T-cell (primary cell): ENCODE data around the gene DMXL1. TPM values are rescaled to one million over a fixed set of nuclear protein-coding genes. Genes with fewer than 3 reads are reported as not detected.

Experiments
- ATAC-seq, 4 experiments: fragments of 200-7000 bp in 3 of 4; fragments of 150-1000 bp in 1 of 4; cut with Tn5 transposase; replicated peaks in 1 of 4; 1 replicate in 3 of 4; 2 replicates in 1 of 4; pipeline ENCODE4 v1.10.0; 2021; ENCODE audit warnings: moderate library complexity in 3 of 4, mild to moderate bottlenecking in 2 of 4, moderate number of reproducible peaks in 1 of 4
- CTCF ChIA-PET, 2 donors: fragments of 300-600 bp; sonication (Branson Sonifier 250); formaldehyde crosslinking; loops; one replicate each; lab custom pipeline; 2022; ENCODE audit warnings: antibody characterized with exemption in 2 of 2; lab: Charles Lee
- POLR2A ChIA-PET, 2 donors: fragments of 300-600 bp; sonication (Branson Sonifier 250); formaldehyde crosslinking; loops; one replicate each; lab custom pipeline; 2022; ENCODE audit warnings: antibody characterized with exemption in 2 of 2; lab: Charles Lee
- DNase-seq, 35 experiments: peaks; one replicate each; pipeline versions ENCODE4 v3.0.0 to v3.0.0-alpha.2; 2013 to 2023
- H3K27ac ChIP-seq: one replicate; pipeline ENCODE4 v1.5.1; 2013; ENCODE audit warnings: low read length
- H3K27me3 ChIP-seq, 2 experiments: replicated peaks in 1 of 2; 1 replicate in 1 of 2; 2 replicates in 1 of 2; pipeline versions ENCODE4 v1.6.1 to v1.7.0; 2013; ENCODE audit warnings: low read length in 1 of 2, mixed read lengths in 1 of 2; ENCODE audit not compliant: control insufficient read depth in 2 of 2, insufficient read depth in 2 of 2; ENCODE audit errors: extremely low read depth in 1 of 2
- H3K36me3 ChIP-seq, 2 donors: 1 replicate in 1 of 2; 2 replicates in 1 of 2; pipeline versions ENCODE4 v1.6.1 to v1.7.0; 2013; ENCODE audit warnings: low read length in 1 of 2; ENCODE audit not compliant: control insufficient read depth in 2 of 2, insufficient read depth in 1 of 2; ENCODE audit errors: extremely low read depth in 1 of 2
- H3K4me1 ChIP-seq, 2 experiments: 1 replicate in 1 of 2; 2 replicates in 1 of 2; pipeline versions ENCODE4 v1.6.1 to v1.7.0; 2013; ENCODE audit warnings: low read length in 2 of 2, mixed read lengths in 1 of 2; ENCODE audit not compliant: insufficient read depth in 2 of 2, control insufficient read depth in 1 of 2; ENCODE audit errors: extremely low read depth in 1 of 2
- H3K4me3 ChIP-seq, 2 donors: 1 replicate in 1 of 2; 2 replicates in 1 of 2; pipeline versions ENCODE4 v1.5.1 to v1.7.0; 2013; ENCODE audit warnings: mild to moderate bottlenecking in 2 of 2, low read length in 1 of 2, moderate library complexity in 1 of 2; ENCODE audit not compliant: control insufficient read depth in 1 of 2; ENCODE audit errors: extremely low read depth in 1 of 2
- H3K9me3 ChIP-seq: 2 replicates; pipeline ENCODE4 v1.7.0; 2013
- H3K27ac Mint-ChIP-seq, 2 donors: one replicate each; pipeline ENCODE4 v1.8.0; 2020 to 2021; ENCODE audit warnings: mild to moderate bottlenecking in 2 of 2, mixed read lengths in 2 of 2
- H3K27me3 Mint-ChIP-seq, 2 donors: one replicate each; pipeline ENCODE4 v1.8.0; 2021 to 2022; ENCODE audit warnings: mixed read lengths in 2 of 2
- H3K36me3 Mint-ChIP-seq: one replicate; pipeline ENCODE4 v1.8.0; 2021; ENCODE audit warnings: mixed read lengths
- H3K4me1 Mint-ChIP-seq, 3 donors: one replicate each; pipeline ENCODE4 v1.8.0; 2020 to 2022; ENCODE audit warnings: mixed read lengths in 3 of 3, mild to moderate bottlenecking in 1 of 3
- H3K4me3 Mint-ChIP-seq, 3 donors: one replicate each; pipeline ENCODE4 v1.8.0; 2020 to 2022; ENCODE audit warnings: mild to moderate bottlenecking in 3 of 3, mixed read lengths in 3 of 3, moderate library complexity in 3 of 3
- H3K9me3 Mint-ChIP-seq, 3 donors: one replicate each; pipeline ENCODE4 v1.8.0; 2020 to 2022; ENCODE audit warnings: mixed read lengths in 3 of 3
- WGBS: methylation state at CpG from one replicate; pipeline ENCODE4 v1.1.5; 2013; ENCODE audit warnings: missing lambda C conversion rate; ENCODE audit not compliant: insufficient coverage; 5-methylcytosine and 5-hydroxymethylcytosine counted together
- total RNA-seq, 35 experiments: library from RNA in 6 of 35; stranded (reverse) in 6 of 35; fragments of 120-200 nt in 1 of 35; gene quantifications; one replicate each; pipeline versions ENCODE4 v1.2.1 to v1.2.4 and lab custom pipeline; 2013 to 2026

The DMXL1 gene
- total RNA-seq, 5 donors from 2014 or later (not counting 1 experiment from before 2014, with no cell fraction given) = 25.8 to 37.2 (median 28.2) TPM

DNA sequence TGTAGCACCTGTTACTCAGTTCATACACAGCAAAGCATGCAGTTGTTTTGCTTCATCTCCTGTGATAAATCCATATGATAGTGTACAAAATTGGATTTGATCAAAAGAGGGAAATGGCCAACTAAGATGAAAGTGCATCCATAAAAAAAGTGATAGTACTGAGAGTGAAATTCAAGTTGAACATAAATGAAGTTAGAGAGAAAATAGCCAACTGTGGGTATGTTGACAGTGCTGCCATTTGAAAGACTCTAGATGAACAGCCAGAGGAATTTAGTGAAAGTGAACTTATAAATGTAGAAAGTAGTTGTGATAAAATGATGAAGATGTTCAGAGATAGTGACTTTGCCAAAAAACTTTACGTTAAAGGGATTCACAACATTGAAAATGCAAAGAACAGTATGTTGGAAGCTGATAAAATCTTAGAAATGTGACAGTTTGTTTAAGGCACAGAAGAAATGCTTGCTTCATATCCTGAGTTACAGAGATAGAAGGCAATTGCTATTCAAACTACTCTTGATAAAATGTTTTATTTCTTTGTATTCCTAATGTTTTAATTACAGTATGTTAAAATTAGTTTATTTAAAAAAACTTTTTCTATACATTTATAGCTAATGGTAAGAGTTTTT lies 119.7 kb downstream of the DMXL1 start:
- Histone ChIP-seq H3K36me3 (peaks cover 0 to 9% of the 10 kb centered on the region in 2 donors), H3K4me3 (no peak overlapping the region), H3K4me1 (peaks cover 10 to 11% of the 10 kb centered on the region in 2 experiments), H3K27ac (no peak overlapping the region), H3K9me3 (no peaks in the 10 kb centered on the region), H3K27me3 (no peaks in the 10 kb centered on the region)
- ChIA-PET POLR2A (interaction anchor here in 1 of 2 donors (0.5 to 0.6 kb wide), 2 partner anchors 66 to 271 kb away, joined by 3 read pairs; no protein-coding TSS in a partner anchor), CTCF (no interaction called here)
- Mint-ChIP-seq H3K4me3 (no peak overlapping the region), H3K27me3 (no peaks in the 10 kb centered on the region), H3K4me1 (peaks cover 13 to 23% (median 23%) of the 10 kb centered on the region in 3 donors), H3K27ac (no peak overlapping the region), H3K36me3 (peaks cover 18% of the 10 kb centered on the region), H3K9me3 (no peaks in the 10 kb centered on the region)
- WGBS = 100% methylated on average over 1 of the region's 1 CpG
- no peak for DNase-seq
- no peak for ATAC-seq

DNA sequence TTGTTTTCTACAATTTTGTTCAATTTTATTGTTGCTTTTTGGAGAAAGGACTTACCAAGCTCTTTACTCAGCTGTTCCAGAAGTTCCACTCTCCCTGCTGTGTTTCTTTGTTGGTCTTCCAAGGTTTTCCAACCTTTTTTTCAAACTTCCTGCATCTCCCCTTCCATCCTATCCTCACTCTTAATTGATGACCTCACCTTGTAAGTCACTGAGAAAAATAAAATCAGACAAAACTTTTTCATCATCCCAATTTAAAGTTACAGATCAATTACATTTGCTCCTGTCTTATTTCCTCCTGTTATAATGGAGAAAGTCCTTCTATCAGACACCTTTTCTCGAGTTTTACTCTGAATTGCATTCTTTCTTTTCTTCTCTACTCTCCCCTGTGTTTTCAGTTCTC lies 121.1 kb downstream of the DMXL1 start:
- H3K4me1 ChIP-seq = peaks cover 8 to 10% of the 10 kb centered on the region in 2 experiments
- H3K9me3 ChIP-seq = no peaks in the 10 kb centered on the region
- peaks cover 17 to 21% (median 20%) of the 10 kb centered on the region in 3 donors for H3K4me1 Mint-ChIP-seq
- WGBS = 80% methylated on average over 1 of the region's 1 CpG
- H3K36me3 ChIP-seq = peaks cover 0 to 9% of the 10 kb centered on the region in 2 donors
- no peaks in the 10 kb centered on the region for H3K27me3 ChIP-seq
- no peak for DNase-seq
- no peaks in the 10 kb centered on the region for H3K27me3 Mint-ChIP-seq
- ATAC-seq = no peak
- H3K4me3 ChIP-seq = no peak overlapping the region
- no peak overlapping the region for H3K27ac ChIP-seq
- no peak overlapping the region for H3K27ac Mint-ChIP-seq
- no peaks in the 10 kb centered on the region for H3K9me3 Mint-ChIP-seq
- POLR2A ChIA-PET = interaction anchor here (0.6 kb wide), 2 partner anchors 25 to 260 kb away, joined by 3 to 4 read pairs; no protein-coding TSS in a partner anchor
- CTCF ChIA-PET = no interaction called here
- H3K4me3 Mint-ChIP-seq = no peak overlapping the region
- H3K36me3 Mint-ChIP-seq = peaks cover 31% of the 10 kb centered on the region

DNA sequence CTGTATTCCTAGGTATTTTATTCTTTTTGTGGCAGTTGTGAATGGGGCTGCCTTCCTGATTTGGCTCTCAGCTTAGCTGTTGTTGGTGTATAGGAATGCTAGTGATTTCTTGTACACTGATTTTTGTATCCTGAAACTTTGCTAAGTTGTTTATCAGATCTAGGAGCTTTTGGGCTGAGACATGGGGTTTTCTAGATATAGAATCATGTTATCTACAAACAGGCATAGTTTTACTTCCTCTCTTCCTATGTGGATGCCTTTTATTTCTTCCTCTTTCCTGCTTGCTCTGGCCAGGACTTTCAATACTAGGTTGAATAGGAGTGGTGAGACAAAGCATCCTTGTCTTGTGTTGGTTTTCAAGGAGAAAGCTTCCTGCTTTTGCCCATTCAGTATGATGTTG lies 129.9 kb downstream of the DMXL1 start:
- Histone ChIP-seq H3K36me3 (peaks cover 10 to 20% of the 10 kb centered on the region in 2 donors), H3K4me3 (no peak overlapping the region), H3K9me3 (peaks cover 4% of the 10 kb centered on the region), H3K4me1 (no peaks in the 10 kb centered on the region), H3K27ac (no peak overlapping the region), H3K27me3 (no peaks in the 10 kb centered on the region)
- DNase-seq = no peak
- Mint-ChIP-seq H3K4me3 (no peak overlapping the region), H3K36me3 (peaks cover 78% of the 10 kb centered on the region), H3K27me3 (no peaks in the 10 kb centered on the region), H3K27ac (peak overlapping the region in 1 of 2 donors; percentile 24), H3K9me3 (peaks cover 0 to 4% (median 3%) of the 10 kb centered on the region in 3 donors), H3K4me1 (peaks cover 11 to 19% (median 12%) of the 10 kb centered on the region in 3 donors)
- ChIA-PET POLR2A (no interaction called here), CTCF (no interaction called here)
- ATAC-seq = no peak

GRCh38 chr5:119207105-119207504 lies 136.2 kb downstream of the DMXL1 start:
- DNase-seq (no peak), ATAC-seq (no peak)
- Histone ChIP-seq H3K4me3 (no peak overlapping the region), H3K4me1 (no peaks in the 10 kb centered on the region), H3K9me3 (no peaks in the 10 kb centered on the region), H3K27me3 (no peaks in the 10 kb centered on the region), H3K36me3 (peaks cover 0 to 4% of the 10 kb centered on the region in 2 donors), H3K27ac (no peak overlapping the region)
- Mint-ChIP-seq H3K9me3 (peaks cover 0 to under 1% (median 0%) of the 10 kb centered on the region in 3 donors), H3K27me3 (no peaks in the 10 kb centered on the region), H3K4me1 (peaks cover 1 to 8% (median 2%) of the 10 kb centered on the region in 3 donors), H3K36me3 (peaks cover 46% of the 10 kb centered on the region), H3K27ac (no peak overlapping the region), H3K4me3 (no peak overlapping the region)
- WGBS = no CpG with 5 or more reads among the region's 1 CpG
- CTCF ChIA-PET = no interaction called here
- POLR2A ChIA-PET = no interaction called here

DNA sequence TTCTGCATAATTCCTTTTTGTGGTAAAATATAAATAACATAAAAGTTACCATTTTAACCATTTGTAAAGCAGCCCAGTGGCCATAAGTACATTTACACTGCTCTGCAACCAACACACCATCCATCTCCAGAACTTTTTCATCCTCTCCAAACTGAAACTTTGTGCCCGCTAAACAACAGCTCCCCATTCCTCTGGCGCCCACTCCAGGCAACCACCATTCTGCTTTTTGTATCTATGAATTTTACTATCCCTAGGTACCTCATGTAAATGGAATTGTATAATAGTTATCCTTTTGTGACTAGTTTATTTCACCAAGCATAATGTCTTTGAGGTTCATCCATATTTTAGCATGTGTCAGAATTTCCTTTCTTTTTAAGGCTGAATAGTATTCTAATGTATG lies 141.1 kb downstream of the DMXL1 start:
- no peaks in the 10 kb centered on the region for H3K36me3 ChIP-seq
- Mint-ChIP-seq H3K27me3 (no peaks in the 10 kb centered on the region), H3K4me3 (no peak overlapping the region), H3K4me1 (peaks cover 0 to 16% (median 2%) of the 10 kb centered on the region in 3 donors), H3K36me3 (peaks cover 53% of the 10 kb centered on the region), H3K27ac (no peak overlapping the region), H3K9me3 (no peaks in the 10 kb centered on the region)
- H3K4me1 ChIP-seq = no peaks in the 10 kb centered on the region
- no peaks in the 10 kb centered on the region for H3K27me3 ChIP-seq
- no peaks in the 10 kb centered on the region for H3K9me3 ChIP-seq
- ChIA-PET CTCF (no interaction called here), POLR2A (no interaction called here)
- whole genome bisulfite sequencing = no CpG with 5 or more reads among the region's 2 CpGs
- no peak for DNase-seq
- H3K27ac ChIP-seq = no peak overlapping the region
- ATAC-seq = no peak
- H3K4me3 ChIP-seq = no peak overlapping the region

DNA sequence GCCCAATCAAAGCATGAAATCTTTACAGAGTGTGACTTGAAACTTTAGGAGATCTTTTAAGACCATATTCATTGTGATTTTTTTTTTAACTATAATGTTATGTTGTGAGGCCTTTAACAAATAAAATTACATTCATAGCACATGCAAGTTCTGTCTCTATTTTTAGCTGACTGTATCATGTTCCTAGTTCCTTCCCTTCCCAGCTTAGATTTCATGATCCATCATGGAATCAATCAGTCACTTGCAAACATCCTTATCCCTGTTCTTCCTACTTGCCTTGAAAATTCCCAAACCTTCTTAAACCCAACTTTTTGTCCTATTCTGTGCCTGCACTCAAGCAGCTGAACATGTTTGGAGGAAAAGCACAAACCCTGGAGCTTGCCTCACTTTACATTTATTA lies 141.8 kb downstream of the DMXL1 start:
- Histone ChIP-seq H3K9me3 (no peaks in the 10 kb centered on the region), H3K4me3 (no peak overlapping the region), H3K4me1 (no peaks in the 10 kb centered on the region), H3K27ac (no peak overlapping the region), H3K36me3 (no peaks in the 10 kb centered on the region), H3K27me3 (no peaks in the 10 kb centered on the region)
- CTCF ChIA-PET = no interaction called here
- ATAC-seq (no peak), DNase-seq (no peak)
- Mint-ChIP-seq H3K27me3 (no peaks in the 10 kb centered on the region), H3K9me3 (no peaks in the 10 kb centered on the region), H3K36me3 (peaks cover 58% of the 10 kb centered on the region), H3K4me3 (no peak overlapping the region), H3K4me1 (peaks cover 0 to 16% (median 2%) of the 10 kb centered on the region in 3 donors), H3K27ac (no peak overlapping the region)
- POLR2A ChIA-PET = no interaction called here
